Measurements from ENCODE around the gene SLC6A19.

The SLC6A19 gene

GRCh38 chr5:1195916-1196315 lies 5.5 kb upstream of the SLC6A19 start:
- no peak for DNase-seq (ENCODE audit: low read depth in 2 of 2)

- no peak for DNase-seq (ENCODE audit: low read depth in 2 of 2)
Observed at GRCh38 chr5:1196562-1196961, 4.8 kb upstream of the SLC6A19 start.

GRCh38 chr5:1197876-1198666 lies 3.3 kb upstream of the SLC6A19 start:
- DNase-seq (ENCODE audit: low read depth in 2 of 2): no peak

- no peak for DNase-seq (ENCODE audit: low read depth in 2 of 2)
Observed at GRCh38 chr5:1199340-1199648, 2.1 kb upstream of the SLC6A19 start.

GRCh38 chr5:1199649-1200494 lies 1.5 kb upstream of the SLC6A19 start:
- no peak for DNase-seq (ENCODE audit: low read depth in 2 of 2)

- no peak for DNase-seq (ENCODE audit: low read depth in 2 of 2)
Observed at GRCh38 chr5:1200495-1201326, 684 bp upstream of the SLC6A19 start.

- DNase-seq (ENCODE audit: low read depth in 2 of 2): no peak
Observed at GRCh38 chr5:1202026-1202797, 817 bp downstream of the SLC6A19 start.

- DNase-seq (ENCODE audit: low read depth in 2 of 2): no peak
Observed at GRCh38 chr5:1202798-1203185, 1.4 kb downstream of the SLC6A19 start.

- DNase-seq (ENCODE audit: low read depth in 2 of 2): no peak
Observed at GRCh38 chr5:1203311-1203967, 2.0 kb downstream of the SLC6A19 start.

- no peak for DNase-seq (ENCODE audit: low read depth in 2 of 2)
Observed at GRCh38 chr5:1203968-1204692, 2.7 kb downstream of the SLC6A19 start.

- DNase-seq (ENCODE audit: low read depth in 2 of 2): no peak
Observed at GRCh38 chr5:1204693-1205242, 3.4 kb downstream of the SLC6A19 start.

GRCh38 chr5:1205255-1206180 lies 4.1 kb downstream of the SLC6A19 start:
- no peak for DNase-seq (ENCODE audit: low read depth in 2 of 2)

GRCh38 chr5:1206521-1207412 lies 5.4 kb downstream of the SLC6A19 start:
- DNase-seq (ENCODE audit: low read depth in 2 of 2): no peak

- no peak for DNase-seq (ENCODE audit: low read depth in 2 of 2)
Observed at GRCh38 chr5:1207555-1207954, 6.2 kb downstream of the SLC6A19 start.

GRCh38 chr5:1208221-1208742 lies 6.9 kb downstream of the SLC6A19 start:
- DNase-seq (ENCODE audit: low read depth in 2 of 2): no peak

- DNase-seq (ENCODE audit: low read depth in 2 of 2): no peak
Observed at GRCh38 chr5:1208743-1209488, 7.5 kb downstream of the SLC6A19 start.

- no peak for DNase-seq (ENCODE audit: low read depth in 2 of 2)
Observed at GRCh38 chr5:1209489-1209852, 8.1 kb downstream of the SLC6A19 start.

Data from fibroblast of skin of left quadriceps (primary cell).